GM19395 (cell line): ENCODE results near the gene CX3CL1.
"Not testable (repeated sequence)": the region's sequence is repeated elsewhere in the genome, so short reads cannot be mapped to it uniquely, and the experiment has no call there.

Experiments
- ATAC-seq: cut with Tn5 transposase; IDR thresholded peaks from one replicate; pipeline ENCODE4 v1.9.1; 2021; ENCODE audit warnings: mild to moderate bottlenecking, moderate library complexity; ENCODE audit not compliant: unreplicated experiment

CX3CL1 gene

DNA sequence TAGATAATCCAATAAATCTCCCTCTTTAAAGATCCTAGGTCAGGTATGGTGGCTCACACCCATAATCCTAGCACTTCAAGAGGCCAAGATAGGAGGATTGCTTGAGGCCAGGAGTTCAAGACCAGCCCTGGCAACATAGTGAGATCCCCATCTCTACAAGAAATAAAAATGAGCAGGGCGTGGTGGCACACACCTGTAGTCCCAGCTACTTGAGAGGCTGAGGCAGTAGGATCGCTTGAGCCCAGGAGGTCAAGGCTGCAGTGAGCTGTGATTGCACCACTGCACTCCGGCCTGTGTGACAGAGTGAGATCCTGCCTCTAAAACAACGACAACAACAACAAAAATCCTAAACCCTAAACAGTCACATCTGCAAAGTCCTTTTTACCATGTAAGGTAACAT is 15.7 kb upstream of the CX3CL1 start:
- no peak for ATAC-seq

DNA sequence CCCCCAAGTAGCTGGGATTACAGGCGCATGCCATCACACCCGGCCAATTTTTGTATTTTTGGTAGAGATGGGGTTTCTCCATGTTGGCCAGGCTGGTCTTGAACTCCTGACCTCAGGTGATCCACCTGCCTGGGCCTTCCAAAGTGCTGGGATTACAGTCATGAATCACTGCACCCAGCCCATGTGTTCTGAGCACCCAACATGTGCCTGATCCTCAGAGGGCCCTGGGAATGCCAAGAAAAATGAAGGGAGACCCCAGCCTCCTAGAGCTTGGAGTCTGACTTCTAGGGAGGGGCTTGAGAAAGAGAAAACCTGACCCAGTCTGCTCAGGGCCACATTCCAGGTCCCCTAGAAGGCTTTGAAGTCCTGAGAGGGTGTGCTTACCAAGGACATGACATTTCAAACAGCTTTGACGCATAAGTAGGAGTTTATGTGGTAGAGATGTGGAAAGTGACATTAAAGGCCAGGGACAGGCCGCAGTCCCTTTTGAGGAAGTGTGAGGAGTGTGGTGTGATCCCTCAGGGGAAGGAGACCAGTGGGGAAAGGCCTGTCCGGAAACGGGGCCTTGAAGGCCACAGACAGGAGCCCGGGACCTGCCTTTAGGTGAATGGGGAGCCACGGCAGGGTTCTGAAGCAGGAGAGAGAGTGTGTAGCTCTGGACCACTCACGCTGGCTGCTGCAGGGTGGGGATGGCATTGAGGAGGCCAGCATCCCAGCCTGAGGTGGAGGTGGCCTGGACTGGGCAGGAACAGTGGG is 14.8 kb upstream of the CX3CL1 start:
- peak; percentile 32 for ATAC-seq

DNA sequence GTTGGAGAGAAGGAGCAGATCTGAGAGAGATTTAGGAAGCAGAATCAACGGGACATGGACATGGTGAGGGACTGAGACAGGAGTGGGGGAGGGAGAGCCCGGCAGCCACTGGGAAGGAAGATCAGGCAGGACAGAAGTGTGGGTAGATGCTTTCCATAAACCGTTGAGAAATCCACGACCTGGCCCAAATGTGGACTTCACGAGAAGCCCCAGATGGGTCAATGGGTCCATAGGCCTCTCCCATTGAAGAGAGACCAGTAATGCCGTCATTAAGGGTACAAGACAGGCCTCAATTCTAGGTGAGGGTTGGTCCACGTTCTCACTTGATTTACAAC is 14.2 kb upstream of the CX3CL1 start:
- peak; percentile 4 for ATAC-seq

- ATAC-seq = peak; percentile 59
Observed at GRCh38 chr16:57358527-57359095, 13.7 kb upstream of the CX3CL1 start, which contains the start of gene CCL22. TSS of gene CCL22 (plus strand) at chr16:57358783. CDS start at chr16:57358817, 34 bp downstream.

DNA sequence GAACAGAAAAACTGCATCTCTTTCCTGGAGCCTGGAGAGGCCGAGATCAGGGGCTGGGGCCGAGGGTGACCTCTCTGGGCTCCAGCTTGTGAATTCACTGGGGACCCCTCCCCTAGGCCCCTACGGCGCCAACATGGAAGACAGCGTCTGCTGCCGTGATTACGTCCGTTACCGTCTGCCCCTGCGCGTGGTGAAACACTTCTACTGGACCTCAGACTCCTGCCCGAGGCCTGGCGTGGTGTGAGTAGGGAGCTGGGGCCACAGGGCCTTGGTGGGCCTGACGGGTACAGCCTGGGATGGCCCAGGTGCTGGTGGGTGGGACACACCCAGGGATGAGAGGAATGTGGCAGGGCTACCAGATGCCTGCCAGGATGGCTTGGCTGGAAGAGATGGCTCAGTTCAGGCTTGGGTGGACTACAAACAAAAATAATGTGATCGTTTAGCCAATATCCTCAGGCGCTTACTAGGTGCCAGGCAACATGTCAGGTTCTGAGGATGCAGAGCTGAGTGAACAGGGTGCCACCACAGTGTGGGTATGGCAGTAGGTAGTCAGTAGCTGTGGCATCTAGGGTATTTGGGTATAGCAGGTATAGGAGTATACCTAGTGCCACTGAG is 11.9 kb upstream of the CX3CL1 start:
- ATAC-seq = no peak

- no peak for ATAC-seq
Observed at GRCh38 chr16:57361404-57361803, 10.9 kb upstream of the CX3CL1 start.

- ATAC-seq = no peak
Observed at GRCh38 chr16:57364143-57364542, 8.1 kb upstream of the CX3CL1 start.

DNA sequence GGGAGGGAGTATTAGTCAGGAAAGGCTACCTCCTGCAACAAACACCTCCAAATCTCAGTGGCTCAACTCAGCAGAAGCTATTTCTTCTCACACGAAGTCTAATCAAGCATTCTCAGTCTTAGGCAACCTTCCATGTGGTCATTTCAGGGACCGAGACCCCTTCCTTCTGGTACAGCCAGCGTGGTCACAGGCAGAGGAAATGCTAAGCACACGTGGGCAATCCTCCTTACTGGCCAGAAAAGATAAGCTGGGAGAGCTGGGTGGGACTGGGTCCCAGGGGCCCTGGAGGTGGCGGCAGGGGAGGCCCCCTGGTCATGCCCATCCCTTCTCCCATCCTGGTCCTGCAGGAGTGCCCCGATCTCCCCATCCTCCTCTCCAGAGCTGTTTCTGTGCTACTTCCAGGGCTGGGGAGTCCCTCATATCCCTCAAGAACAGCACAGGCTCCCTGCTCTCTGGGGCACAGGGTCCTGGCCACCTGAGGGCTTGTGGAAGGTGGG is 5.7 kb upstream of the CX3CL1 start:
- ATAC-seq = no peak

DNA sequence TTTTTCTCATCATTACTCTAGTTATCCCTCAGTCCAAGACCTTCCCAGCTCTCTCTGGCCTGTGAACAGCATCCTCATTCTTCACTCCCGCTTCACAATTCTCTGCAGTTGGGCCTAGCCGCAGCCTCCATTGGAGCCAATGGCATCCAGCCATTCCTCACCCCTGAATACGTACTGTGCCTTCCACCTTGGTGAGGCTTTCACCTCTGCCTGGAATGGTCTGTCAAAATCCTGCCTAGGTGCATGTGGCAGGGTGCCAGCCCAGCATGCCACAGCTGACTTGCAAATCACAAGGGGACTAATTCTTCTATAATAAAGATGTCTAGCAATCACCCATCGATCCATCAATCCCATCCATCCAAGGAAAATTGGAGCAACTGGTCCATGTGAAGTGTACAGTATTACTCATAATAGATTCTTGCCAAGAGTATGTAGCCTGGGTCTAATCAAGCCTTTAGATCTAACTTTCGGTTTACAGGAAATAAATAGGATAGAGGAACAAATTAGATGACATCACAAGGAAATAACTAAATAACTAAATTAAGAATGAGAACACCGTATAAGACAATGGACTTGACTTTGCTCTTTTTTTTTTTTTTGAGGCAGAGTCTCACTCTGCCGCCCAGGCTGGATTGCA is 5.1 kb upstream of the CX3CL1 start:
- ATAC-seq = no peak

DNA sequence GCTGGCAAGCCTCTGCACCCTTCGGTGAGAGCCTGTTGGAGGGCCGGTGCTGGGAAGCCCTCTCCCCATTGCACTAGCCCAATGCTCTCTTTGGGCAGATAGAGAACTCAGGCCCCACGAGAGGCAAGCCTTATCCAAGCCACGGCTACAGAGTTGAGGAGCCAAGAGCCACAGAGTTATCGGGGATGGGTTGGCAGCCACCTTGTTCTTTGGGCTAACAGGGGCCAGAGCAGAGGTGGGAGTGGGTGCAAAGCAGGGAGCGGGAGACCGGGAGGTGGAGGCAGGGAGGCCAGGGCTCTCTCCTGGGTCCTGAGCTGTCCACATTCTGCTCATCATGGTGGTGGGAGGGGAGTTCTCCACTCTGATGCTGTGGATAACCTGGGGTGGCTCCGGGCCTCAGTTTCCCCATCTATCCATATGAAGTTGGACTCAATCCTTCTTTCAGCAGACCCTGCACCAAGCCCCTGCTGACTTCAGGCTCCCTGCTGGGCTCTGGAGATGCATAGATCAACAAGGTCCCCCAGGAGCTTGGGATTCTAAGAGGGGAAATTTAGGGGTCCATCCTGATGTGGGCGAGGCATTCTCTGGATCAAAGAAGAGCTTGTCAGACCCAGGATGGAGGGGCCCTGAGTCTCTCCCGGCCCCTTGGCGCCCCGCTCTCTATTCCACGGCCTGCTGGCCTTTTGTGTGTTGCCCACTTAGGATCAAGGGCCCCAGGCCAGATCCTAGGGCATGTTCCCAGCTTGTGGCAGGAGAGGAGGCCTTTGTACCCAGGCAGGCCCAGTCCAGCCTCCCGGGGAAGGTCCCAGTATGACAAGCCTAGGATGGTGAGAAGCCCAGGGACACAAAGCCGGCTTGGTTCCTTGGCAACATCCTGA is 557 bp upstream of the CX3CL1 start:
- ATAC-seq = no peak

DNA sequence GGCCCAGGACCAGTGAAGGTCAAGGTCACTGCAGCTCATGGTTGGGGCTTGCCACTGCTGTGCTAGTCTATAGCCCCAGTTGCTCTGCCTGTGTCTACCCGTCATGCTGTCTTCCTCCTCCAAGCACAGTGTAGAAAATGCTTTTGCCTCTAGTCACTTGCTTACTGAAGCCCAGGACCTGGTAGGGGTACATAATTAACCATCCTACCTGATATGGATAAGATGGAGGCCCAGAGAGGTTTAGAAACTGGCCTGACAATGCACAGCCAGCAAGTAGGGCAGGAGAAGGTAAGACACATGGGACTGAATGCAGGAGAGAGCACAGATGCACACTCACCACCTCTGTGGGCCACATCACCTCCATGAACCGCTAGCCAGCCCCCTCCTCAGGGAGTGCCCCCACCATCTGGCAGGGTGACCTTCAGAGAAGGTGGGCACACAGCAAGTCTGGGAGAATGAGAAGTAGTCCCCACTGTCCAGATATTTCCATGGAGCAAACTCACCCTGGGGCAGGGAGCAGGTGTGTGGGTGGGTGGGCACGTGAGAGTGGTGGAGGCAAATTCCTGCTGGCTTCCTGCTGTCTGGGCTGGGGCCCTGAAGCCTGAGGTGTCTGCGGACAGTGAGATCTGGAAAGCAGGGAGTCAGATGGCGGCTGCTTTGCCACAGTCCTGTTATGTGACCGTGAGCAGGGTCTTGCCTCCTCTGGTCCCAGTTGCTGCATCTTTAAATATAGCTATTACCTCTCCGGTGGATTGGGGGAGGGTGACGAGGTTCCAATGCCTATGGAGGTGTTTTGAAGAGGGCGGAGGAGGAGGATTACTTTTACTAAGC is 1.0 kb downstream of the CX3CL1 start:
- ATAC-seq = no peak

- ATAC-seq = no peak
Observed at GRCh38 chr16:57374067-57374534, 1.8 kb downstream of the CX3CL1 start.

DNA sequence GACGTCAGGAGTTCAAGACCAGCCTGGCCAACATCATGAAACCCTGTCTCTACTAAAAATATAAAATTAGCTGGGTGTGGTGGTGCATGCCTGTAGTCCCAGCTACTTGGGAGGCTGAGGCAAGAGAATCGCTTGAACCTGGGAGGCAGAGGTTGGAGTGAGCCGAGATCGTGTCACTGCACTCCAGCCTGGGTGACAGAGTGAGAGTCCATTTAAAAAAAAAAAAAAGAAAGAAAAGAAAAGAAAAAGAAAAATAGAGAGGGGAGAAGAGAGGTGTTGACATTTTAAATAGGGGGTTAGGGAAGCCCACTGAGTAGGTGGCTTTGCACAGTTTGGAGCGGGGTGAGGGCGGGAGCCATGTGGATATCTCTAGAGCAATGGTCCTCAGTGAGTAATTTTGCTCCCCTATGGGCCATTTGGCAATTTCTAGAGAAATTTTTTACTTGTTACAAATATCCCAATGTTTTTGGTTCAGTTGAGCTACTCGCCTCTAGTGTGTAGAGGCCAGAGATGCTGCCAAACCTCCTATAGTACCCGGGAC is 2.7 kb downstream of the CX3CL1 start:
- ATAC-seq = not testable (repeated sequence)

DNA sequence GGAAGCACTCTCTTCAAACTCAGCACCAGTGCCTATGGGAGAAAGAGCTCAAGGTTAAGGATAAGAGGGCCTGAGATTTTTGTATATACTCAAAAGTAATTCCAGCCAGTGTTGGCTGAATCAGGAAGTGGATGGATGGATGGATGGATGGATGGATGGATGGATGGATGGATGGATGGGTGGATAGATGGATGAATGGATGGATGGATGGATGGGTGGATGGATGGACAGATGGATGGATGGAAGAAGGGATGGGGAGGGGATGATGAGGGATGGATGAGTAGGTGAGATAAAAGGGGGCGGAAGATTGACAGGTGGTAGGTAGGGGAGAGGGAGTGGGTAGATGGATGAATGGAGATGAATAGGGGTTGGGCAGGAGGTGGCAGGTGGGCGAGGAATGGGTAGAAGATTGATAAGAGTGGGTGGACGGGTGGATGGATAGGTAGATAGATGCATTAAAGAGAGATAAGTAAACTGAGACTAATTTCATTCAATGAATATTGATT is 4.1 kb downstream of the CX3CL1 start:
- ATAC-seq = no peak

DNA sequence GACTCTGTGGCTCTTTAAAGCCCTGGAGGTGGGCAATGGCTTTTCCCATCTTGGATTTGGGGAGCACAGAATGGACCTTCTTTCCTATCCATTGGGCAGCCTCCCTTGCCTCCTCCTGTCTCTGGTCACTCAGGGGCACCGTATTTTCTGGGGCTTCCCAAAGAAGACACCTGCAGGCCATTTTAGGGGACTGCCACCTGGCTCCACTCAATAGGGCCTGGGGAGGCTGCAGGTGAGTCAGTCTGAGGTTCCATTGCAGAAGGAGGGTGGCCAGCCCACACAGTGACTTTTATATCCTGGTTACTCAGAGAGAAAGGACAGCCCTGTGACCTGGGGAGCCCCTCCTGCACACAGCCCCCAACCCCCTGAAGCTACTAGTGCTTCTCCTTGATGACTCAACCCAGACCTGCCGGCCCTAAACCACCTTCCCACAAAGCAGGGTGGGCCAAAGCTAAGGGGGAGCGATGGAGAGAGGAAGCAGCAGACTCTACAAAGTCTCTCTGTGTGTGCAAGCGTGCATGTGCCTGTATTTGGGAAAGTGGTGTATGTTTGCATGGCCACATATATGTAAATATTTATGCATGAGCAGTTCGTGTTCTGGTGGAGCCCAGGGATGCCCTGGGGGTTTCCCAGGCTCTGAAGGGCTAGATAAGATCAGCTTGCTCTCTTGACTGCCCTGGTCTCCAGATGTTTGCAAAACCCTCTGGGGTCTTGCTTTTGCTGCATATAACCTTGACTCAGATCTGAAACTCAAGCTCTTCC is 5.0 kb downstream of the CX3CL1 start:
- peak; percentile 80 for ATAC-seq

DNA sequence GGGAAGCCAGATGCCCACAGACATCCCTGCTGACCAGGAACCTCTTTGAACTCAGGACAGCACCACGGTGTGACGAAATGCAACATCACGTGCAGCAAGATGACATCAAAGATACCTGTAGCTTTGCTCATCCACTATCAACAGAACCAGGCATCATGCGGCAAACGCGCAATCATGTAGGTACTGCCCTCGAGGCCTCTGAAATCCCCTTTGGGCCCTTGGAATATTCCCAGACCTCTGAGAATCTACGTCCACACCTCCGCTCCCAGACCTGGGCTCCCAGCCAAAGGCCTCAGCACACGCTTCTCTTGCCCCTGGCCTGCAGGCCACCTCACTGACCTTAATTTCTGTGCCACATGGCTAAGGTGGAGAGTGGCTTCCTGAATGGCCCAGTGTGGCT is 7.3 kb downstream of the CX3CL1 start:
- ATAC-seq = no peak

GRCh38 chr16:57380671-57381462 is 8.6 kb downstream of the CX3CL1 start:
- no peak for ATAC-seq
